OCI-LY3 (cell line): Measurements from ENCODE around the gene CACNA2D3.

ENCODE experiments used
- EZH2phosphoT487 ChIP-seq: fragments of 200-600 bp; shearing (Covaris generic); IDR thresholded peaks from 2 replicates; pipeline ENCODE4 v1.6.1; 2018; ENCODE audit warnings: antibody characterized with exemption, mixed run types, low read depth
- TF ChIP-seq, protein P1 (sequence below): fragments of 200-600, 300-600 bp; sonication (generic); IDR thresholded peaks from 2 replicates; pipeline ENCODE4 v1.5.1; 2014; ENCODE audit warnings: antibody characterized with exemption, low read length, low read depth

DNA sequence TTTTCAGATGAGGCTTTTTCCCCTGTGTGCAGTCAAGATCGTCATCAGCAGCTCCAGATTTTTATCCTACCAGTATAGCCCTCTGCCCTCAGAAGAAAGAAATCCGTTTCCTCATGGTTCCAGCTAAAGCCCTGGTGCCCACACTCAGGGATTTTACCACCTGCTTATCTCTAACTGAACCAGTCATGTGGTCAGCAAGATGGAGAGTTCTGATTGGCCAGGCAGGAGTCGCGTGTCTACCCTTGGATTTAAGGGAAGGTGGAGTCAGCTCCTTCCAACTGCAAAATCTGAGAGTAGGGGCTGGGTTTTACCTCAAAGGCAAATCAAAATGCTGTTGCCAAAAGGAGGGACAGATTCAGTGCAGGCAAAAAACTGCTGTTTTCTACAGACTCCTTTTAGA lies 670.2 kb downstream of the CACNA2D3 start:
- TF ChIP-seq, protein P1, sequence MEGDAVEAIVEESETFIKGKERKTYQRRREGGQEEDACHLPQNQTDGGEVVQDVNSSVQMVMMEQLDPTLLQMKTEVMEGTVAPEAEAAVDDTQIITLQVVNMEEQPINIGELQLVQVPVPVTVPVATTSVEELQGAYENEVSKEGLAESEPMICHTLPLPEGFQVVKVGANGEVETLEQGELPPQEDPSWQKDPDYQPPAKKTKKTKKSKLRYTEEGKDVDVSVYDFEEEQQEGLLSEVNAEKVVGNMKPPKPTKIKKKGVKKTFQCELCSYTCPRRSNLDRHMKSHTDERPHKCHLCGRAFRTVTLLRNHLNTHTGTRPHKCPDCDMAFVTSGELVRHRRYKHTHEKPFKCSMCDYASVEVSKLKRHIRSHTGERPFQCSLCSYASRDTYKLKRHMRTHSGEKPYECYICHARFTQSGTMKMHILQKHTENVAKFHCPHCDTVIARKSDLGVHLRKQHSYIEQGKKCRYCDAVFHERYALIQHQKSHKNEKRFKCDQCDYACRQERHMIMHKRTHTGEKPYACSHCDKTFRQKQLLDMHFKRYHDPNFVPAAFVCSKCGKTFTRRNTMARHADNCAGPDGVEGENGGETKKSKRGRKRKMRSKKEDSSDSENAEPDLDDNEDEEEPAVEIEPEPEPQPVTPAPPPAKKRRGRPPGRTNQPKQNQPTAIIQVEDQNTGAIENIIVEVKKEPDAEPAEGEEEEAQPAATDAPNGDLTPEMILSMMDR = no peak
- TF ChIP-seq EZH2phosphoT487 = no peak
